ENCODE data around the gene DZIP3. TPM values are rescaled to one million over a fixed set of nuclear protein-coding genes. Genes with fewer than 3 reads are reported as not detected.

DZIP3 gene
- total RNA-seq, 1 donor from 2014 or later, result 89.0 TPM

- Histone ChIP-seq H3F3A (ENCODE audit: low read depth) (no peaks in the 10 kb centered on the region), H4K20me1 (ENCODE audit: low read depth) (no peaks in the 10 kb centered on the region), H3K9ac (no peak overlapping the region), H3K27me3 (no peaks in the 10 kb centered on the region), H2AFZ (replicated peaks) (peak overlapping the region; percentile 50), H3K4me2 (no peak overlapping the region), H3K27ac (no peak overlapping the region), H3K4me1 (no peaks in the 10 kb centered on the region), H3K9me3 (ENCODE audit: low read depth) (no peaks in the 10 kb centered on the region), H3K4me3 (no peak overlapping the region), H3K79me2 (ENCODE audit: low read depth) (no peaks in the 10 kb centered on the region), H3K36me3 (no peaks in the 10 kb centered on the region)
- H3K9me3 Mint-ChIP-seq, result no peaks in the 10 kb centered on the region
- no peak for TF ChIP-seq CTCF (IDR thresholded peaks at IDR 0.05)
- no peak for TF ChIP-seq EZH2 (IDR thresholded peaks at IDR 0.05)
- TF ChIP-seq EZH2phosphoT487 (IDR thresholded peaks at IDR 0.05), result no peak
- no peaks in the 10 kb centered on the region for H3K4me1 Mint-ChIP-seq
- DNase-seq (ENCODE audit: low spot score), result no peak
- no peak overlapping the region for H3K4me3 Mint-ChIP-seq
- no peaks in the 10 kb centered on the region for H3K36me3 Mint-ChIP-seq
- no peak overlapping the region for H3K27ac Mint-ChIP-seq
- H3K27me3 Mint-ChIP-seq (ENCODE audit: insufficient read depth, low read depth), result no peaks in the 10 kb centered on the region
Observed at GRCh38 chr3:108724101-108724500, 134.6 kb downstream of the DZIP3 start.

- no peak overlapping the region for H3K4me3 ChIP-seq
- H3K27me3 ChIP-seq, result no peaks in the 10 kb centered on the region
- peaks cover 4% of the 10 kb centered on the region for H3K27me3 Mint-ChIP-seq (ENCODE audit: insufficient read depth, low read depth)
- TF ChIP-seq EZH2phosphoT487 (IDR thresholded peaks at IDR 0.05) (no peak), EZH2 (IDR thresholded peaks at IDR 0.05) (no peak), CTCF (IDR thresholded peaks at IDR 0.05) (no peak)
- no peaks in the 10 kb centered on the region for H3K9me3 Mint-ChIP-seq
- H3K4me2 ChIP-seq, result no peak overlapping the region
- H3K27ac ChIP-seq, result no peak overlapping the region
- no peak overlapping the region for H2AFZ ChIP-seq (replicated peaks)
- no peaks in the 10 kb centered on the region for H3F3A ChIP-seq (ENCODE audit: low read depth)
- no peaks in the 10 kb centered on the region for H3K36me3 Mint-ChIP-seq
- no peaks in the 10 kb centered on the region for H4K20me1 ChIP-seq (ENCODE audit: low read depth)
- H3K4me1 ChIP-seq, result no peaks in the 10 kb centered on the region
- H3K79me2 ChIP-seq (ENCODE audit: low read depth), result no peaks in the 10 kb centered on the region
- no peak overlapping the region for H3K9ac ChIP-seq
- no peaks in the 10 kb centered on the region for H3K9me3 ChIP-seq (ENCODE audit: low read depth)
- H3K27ac Mint-ChIP-seq, result no peak overlapping the region
- no peak overlapping the region for H3K4me3 Mint-ChIP-seq
- H3K36me3 ChIP-seq, result no peaks in the 10 kb centered on the region
- no peak for DNase-seq (ENCODE audit: low spot score)
- no peaks in the 10 kb centered on the region for H3K4me1 Mint-ChIP-seq
Observed at GRCh38 chr3:108728105-108728504, 138.6 kb downstream of the DZIP3 start.

GRCh38 chr3:108728934-108729333 lies 139.4 kb downstream of the DZIP3 start:
- no peak for TF ChIP-seq EZH2 (IDR thresholded peaks at IDR 0.05)
- no peak for TF ChIP-seq CTCF (IDR thresholded peaks at IDR 0.05)
- TF ChIP-seq EZH2phosphoT487 (IDR thresholded peaks at IDR 0.05), result no peak
- Histone ChIP-seq H2AFZ (replicated peaks) (no peak overlapping the region), H3K27ac (no peak overlapping the region), H3K4me3 (no peak overlapping the region), H3K4me2 (no peak overlapping the region), H3K9me3 (ENCODE audit: low read depth) (no peaks in the 10 kb centered on the region), H3K9ac (no peak overlapping the region), H3K4me1 (no peaks in the 10 kb centered on the region), H3F3A (ENCODE audit: low read depth) (no peaks in the 10 kb centered on the region), H4K20me1 (ENCODE audit: low read depth) (no peaks in the 10 kb centered on the region), H3K79me2 (ENCODE audit: low read depth) (no peaks in the 10 kb centered on the region), H3K27me3 (no peaks in the 10 kb centered on the region), H3K36me3 (no peaks in the 10 kb centered on the region)
- Mint-ChIP-seq H3K4me1 (no peaks in the 10 kb centered on the region), H3K9me3 (no peaks in the 10 kb centered on the region), H3K4me3 (no peak overlapping the region), H3K27me3 (ENCODE audit: insufficient read depth, low read depth) (peaks cover 4% of the 10 kb centered on the region), H3K36me3 (no peaks in the 10 kb centered on the region), H3K27ac (no peak overlapping the region)
- DNase-seq (ENCODE audit: low spot score), result no peak

All from neural progenitor cell (in vitro differentiated cells).